ENCODE measurements around the gene GRIK5.
A peak's percentile ranks its signal among the peaks of the same experiment; 100 is the strongest.

GRIK5 gene

GRCh38 chr19:42068756-42069571 is 1.0 kb downstream of the GRIK5 start:
- TF ChIP-seq, protein P1, sequence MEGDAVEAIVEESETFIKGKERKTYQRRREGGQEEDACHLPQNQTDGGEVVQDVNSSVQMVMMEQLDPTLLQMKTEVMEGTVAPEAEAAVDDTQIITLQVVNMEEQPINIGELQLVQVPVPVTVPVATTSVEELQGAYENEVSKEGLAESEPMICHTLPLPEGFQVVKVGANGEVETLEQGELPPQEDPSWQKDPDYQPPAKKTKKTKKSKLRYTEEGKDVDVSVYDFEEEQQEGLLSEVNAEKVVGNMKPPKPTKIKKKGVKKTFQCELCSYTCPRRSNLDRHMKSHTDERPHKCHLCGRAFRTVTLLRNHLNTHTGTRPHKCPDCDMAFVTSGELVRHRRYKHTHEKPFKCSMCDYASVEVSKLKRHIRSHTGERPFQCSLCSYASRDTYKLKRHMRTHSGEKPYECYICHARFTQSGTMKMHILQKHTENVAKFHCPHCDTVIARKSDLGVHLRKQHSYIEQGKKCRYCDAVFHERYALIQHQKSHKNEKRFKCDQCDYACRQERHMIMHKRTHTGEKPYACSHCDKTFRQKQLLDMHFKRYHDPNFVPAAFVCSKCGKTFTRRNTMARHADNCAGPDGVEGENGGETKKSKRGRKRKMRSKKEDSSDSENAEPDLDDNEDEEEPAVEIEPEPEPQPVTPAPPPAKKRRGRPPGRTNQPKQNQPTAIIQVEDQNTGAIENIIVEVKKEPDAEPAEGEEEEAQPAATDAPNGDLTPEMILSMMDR (conservative IDR thresholded peaks at IDR 0.05; ENCODE audit: low read depth, low read length), result no peak
- DNase-seq (ENCODE audit: low read depth), result no peak
- no peak overlapping the region for H3K4me3 ChIP-seq (ENCODE audit: low read depth, low read length)

- TF ChIP-seq, protein P1 (conservative IDR thresholded peaks at IDR 0.05; ENCODE audit: low read depth, low read length), result no peak
- H3K4me3 ChIP-seq (ENCODE audit: low read depth, low read length), result no peak overlapping the region
- no peak for DNase-seq (ENCODE audit: low read depth)
These were observed 1.6 kb downstream of the GRIK5 start for GRCh38 chr19:42068361-42068755.

DNA sequence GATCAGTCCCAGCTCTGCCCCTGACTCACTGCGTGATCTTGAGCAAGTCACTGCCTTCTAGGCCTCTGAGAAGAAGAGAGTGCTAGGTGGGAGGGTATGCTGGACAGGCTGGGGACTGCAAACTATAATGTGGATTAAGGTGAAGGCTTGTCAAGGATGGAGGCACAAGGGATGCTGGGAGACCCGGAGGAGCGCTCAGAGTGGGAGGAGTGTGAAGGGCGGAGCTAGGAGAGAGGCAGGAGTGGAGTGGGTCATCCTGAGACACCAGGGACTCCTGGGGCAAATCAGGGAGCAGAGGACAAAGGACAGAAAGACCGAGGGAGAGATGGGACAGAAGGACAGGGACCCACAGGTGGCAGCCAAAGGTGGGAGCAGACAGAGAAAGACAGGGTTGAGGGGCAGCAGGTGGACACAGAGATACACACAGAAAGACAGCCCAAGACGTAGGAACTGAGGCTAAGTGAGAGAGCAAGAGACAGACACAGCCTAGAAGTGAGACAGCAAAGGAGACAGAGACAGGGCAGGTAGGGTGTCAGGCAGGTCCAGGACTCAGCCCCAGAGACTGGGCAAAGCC is 2.6 kb downstream of the GRIK5 start:
- H3K4me3 ChIP-seq (ENCODE audit: low read depth, low read length), result no peak overlapping the region
- DNase-seq (ENCODE audit: low read depth), result no peak
- TF ChIP-seq, protein P1 (conservative IDR thresholded peaks at IDR 0.05; ENCODE audit: low read depth, low read length), result no peak

GRCh38 chr19:42066075-42066754 is 3.8 kb downstream of the GRIK5 start:
- DNase-seq (ENCODE audit: low read depth), result peak; percentile 37
- TF ChIP-seq, protein P1 (conservative IDR thresholded peaks at IDR 0.05; ENCODE audit: low read depth, low read length), result no peak
- no peak overlapping the region for H3K4me3 ChIP-seq (ENCODE audit: low read depth, low read length)

DNA sequence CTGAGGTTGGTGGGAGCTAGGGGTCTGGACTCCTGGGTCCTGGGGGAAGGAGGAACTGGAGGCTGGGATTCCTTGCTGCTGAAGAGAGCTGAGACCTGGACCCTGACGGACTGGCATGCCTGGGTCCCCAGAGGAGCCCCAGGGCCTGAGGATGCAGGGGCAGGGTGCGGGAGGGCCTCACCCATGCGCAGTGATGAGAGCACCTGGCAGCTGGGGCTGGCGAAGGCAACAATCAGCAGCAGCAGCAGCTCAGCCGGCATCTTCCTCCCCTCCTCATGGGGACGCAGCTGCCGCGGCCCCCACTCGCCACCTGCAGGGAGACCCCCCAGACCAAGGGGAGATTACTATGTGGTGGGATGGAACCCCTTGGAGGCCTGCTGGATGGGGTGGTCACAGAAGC is 4.5 kb downstream of the GRIK5 start:
- TF ChIP-seq, protein P1 (conservative IDR thresholded peaks at IDR 0.05; ENCODE audit: low read depth, low read length), result no peak
- H3K4me3 ChIP-seq (ENCODE audit: low read depth, low read length), result no peak overlapping the region
- DNase-seq (ENCODE audit: low read depth), result no peak

- no peak overlapping the region for H3K4me3 ChIP-seq (ENCODE audit: low read depth, low read length)
- no peak for DNase-seq (ENCODE audit: low read depth)
- TF ChIP-seq, protein P1 (conservative IDR thresholded peaks at IDR 0.05; ENCODE audit: low read depth, low read length), result no peak
These were observed 5.0 kb downstream of the GRIK5 start for GRCh38 chr19:42065051-42065450.

All from choroid plexus epithelial cell (primary cell).